Stimulated activated CD4-positive, alpha-beta T cell treated with anti-CD3 and anti-CD28 coated beads, Interleukin-1b, Interleukin-23, amount 100 ng/mL, for 24 hours (primary cell): ENCODE data around the gene FRMD1.

Source experiments
- DNase-seq, 4 experiments: peaks; one replicate each; pipeline ENCODE4 v3.0.0-alpha.2; 2020; ENCODE audit warnings: low read depth in 4 of 4, low spot score in 1 of 4

The FRMD1 gene

GRCh38 chr6:168111911-168112310 lies 32.9 kb upstream of the FRMD1 start:
- no peak for DNase-seq

GRCh38 chr6:168110437-168110836 lies 31.4 kb upstream of the FRMD1 start:
- DNase-seq, result no peak

GRCh38 chr6:168109171-168109570 lies 30.2 kb upstream of the FRMD1 start:
- no peak for DNase-seq

GRCh38 chr6:168107191-168107983 lies 28.4 kb upstream of the FRMD1 start:
- no peak for DNase-seq

- no peak for DNase-seq
These were observed 27.6 kb upstream of the FRMD1 start for GRCh38 chr6:168106633-168107005.

GRCh38 chr6:168105813-168106632 lies 27.0 kb upstream of the FRMD1 start:
- DNase-seq, result no peak

- no peak for DNase-seq
These were observed 25.6 kb upstream of the FRMD1 start for GRCh38 chr6:168104636-168105035.

- no peak for DNase-seq
These were observed 24.2 kb upstream of the FRMD1 start for GRCh38 chr6:168103050-168103830.

GRCh38 chr6:168102315-168102985 lies 23.4 kb upstream of the FRMD1 start:
- DNase-seq, result no peak

GRCh38 chr6:168101590-168102314 lies 22.7 kb upstream of the FRMD1 start:
- DNase-seq, result no peak

GRCh38 chr6:168100803-168101589 lies 22.0 kb upstream of the FRMD1 start:
- DNase-seq, result no peak

- DNase-seq, result no peak
These were observed 21.2 kb upstream of the FRMD1 start for GRCh38 chr6:168100011-168100802.

- DNase-seq, result no peak
These were observed 20.4 kb upstream of the FRMD1 start for GRCh38 chr6:168099201-168100010.

- DNase-seq, result no peak
These were observed 19.4 kb upstream of the FRMD1 start for GRCh38 chr6:168098431-168098861.

- no peak for DNase-seq
These were observed 18.8 kb upstream of the FRMD1 start for GRCh38 chr6:168097621-168098430.

- no peak for DNase-seq
These were observed 18.2 kb upstream of the FRMD1 start for GRCh38 chr6:168097221-168097620.

- no peak for DNase-seq
These were observed 17.3 kb upstream of the FRMD1 start for GRCh38 chr6:168096271-168096764.
